A549 (cell line): ENCODE measurements around the gene ERGIC1. TPM values are rescaled to one million over a fixed set of nuclear protein-coding genes. Genes with fewer than 3 reads are reported as not detected.

Experiments
- ATAC-seq, 2 experiments: fragments of 200-7000 bp in 1 of 2; fragments of >200 bp in 1 of 2; cut with Nextera tagmentation in 1 of 2; cut with Tn5 transposase in 1 of 2; 3 replicates each; pipeline versions ENCODE4 v1.8.0 to v1.9.1; 2018 to 2020; ENCODE audit warnings: mild to moderate bottlenecking in 1 of 2, moderate library complexity in 1 of 2
- CTCF ChIA-PET: fragments of 300-600 bp; sonication (Branson Sonifier 250); formaldehyde crosslinking; extraction: SDS; loops from one replicate; lab custom pipeline; 2021; ENCODE audit warnings: antibody characterized with exemption, inconsistent platforms; lab: Yijun Ruan, JAX
- POLR2A ChIA-PET: fragments of 350-600 bp; formaldehyde crosslinking; extraction: SDS; loops from one replicate; lab custom pipeline; 2021; ENCODE audit warnings: antibody characterized with exemption, inconsistent platforms; lab: Yijun Ruan, JAX
- DNase-seq, 2 experiments: peaks; one replicate each; pipeline versions ENCODE4 v3.0.0 to v3.0.0-alpha.2; 2011 to 2016; ENCODE audit warnings: low read depth in 1 of 2, low spot score in 1 of 2
- FAIRE-seq: peaks from 2 replicates; lab custom pipeline; 2011; peaks lifted over from hg19 to GRCh38; lab: Jason Lieb, UNC
- H3K27ac ChIP-seq, 2 experiments: fragments of >200 bp; sonication (Bioruptor Twin); formaldehyde crosslinking; 3 replicates each; pipeline ENCODE4 v1.5.1; 2016 to 2017
- H3K4me1 ChIP-seq: fragments of >200 bp; sonication (Bioruptor Twin); formaldehyde crosslinking; 3 replicates; pipeline ENCODE4 v1.6.1; 2016
- H3K4me2 ChIP-seq: fragments of >200 bp; sonication (Bioruptor Twin); formaldehyde crosslinking; 3 replicates; pipeline ENCODE4 v1.6.1; 2016
- H3K4me3 ChIP-seq: fragments of >200 bp; sonication (Bioruptor Twin); formaldehyde crosslinking; 3 replicates; pipeline ENCODE4 v1.5.1; 2016
- H3K9me3 ChIP-seq: fragments of >200 bp; sonication (Bioruptor Twin); formaldehyde crosslinking; 3 replicates; pipeline ENCODE4 v1.6.1; 2016
- CBX8 ChIP-seq: fragments of 200-600 bp; sonication (generic); IDR thresholded peaks from 2 replicates; pipeline ENCODE4 v1.6.1; 2016
- CEBPB ChIP-seq, 2 experiments: fragments of >200 bp in 1 of 2; sonication (Bioruptor Twin) in 1 of 2; formaldehyde crosslinking in 1 of 2; IDR thresholded peaks; 2 replicates each; pipeline ENCODE4 v1.6.1; 2012 to 2016
- CHD2 ChIP-seq: fragments of 150-350 bp; IDR thresholded peaks from 2 replicates; pipeline ENCODE4 v1.6.1; 2014; ENCODE audit warnings: low read length; ENCODE audit not compliant: partially characterized antibody
- EHF ChIP-seq: fragments of 250-450 bp; sonication (Bioruptor Pico); IDR thresholded peaks from 2 replicates; pipeline ENCODE4 v1.5.0; 2020; ENCODE audit warnings: mild to moderate bottlenecking
- EP300 ChIP-seq, 2 experiments: fragments of >200 bp; sonication (Bioruptor Twin); formaldehyde crosslinking; IDR thresholded peaks; 2 replicates in 1 of 2; 3 replicates in 1 of 2; pipeline ENCODE4 v1.6.1; 2016 to 2017
- FOSB ChIP-seq: fragments of 250-450 bp; sonication (Bioruptor Pico); IDR thresholded peaks from 2 replicates; pipeline ENCODE4 v1.5.0; 2020; ENCODE audit warnings: mild to moderate bottlenecking, moderate library complexity
- FOSL2 ChIP-seq, 2 experiments: fragments of 450-650 bp in 1 of 2; fragments of >200 bp in 1 of 2; sonication (Bioruptor Twin) in 1 of 2; formaldehyde crosslinking; IDR thresholded peaks; 2 replicates each; pipeline versions ENCODE4 v1.5.0 to v1.6.1; 2016 to 2020; ENCODE audit warnings: mild to moderate bottlenecking in 1 of 2, moderate library complexity in 1 of 2
- FOXS1 ChIP-seq: fragments of 250-450 bp; sonication (Bioruptor Pico); IDR thresholded peaks from 2 replicates; pipeline ENCODE4 v1.5.0; 2020; ENCODE audit warnings: mild to moderate bottlenecking, moderate library complexity
- GATA3 ChIP-seq: IDR thresholded peaks from 2 replicates; pipeline ENCODE4 v1.6.1; 2012; ENCODE audit warnings: borderline replicate concordance
- HDAC2 ChIP-seq: fragments of 200-600 bp; sonication (generic); IDR thresholded peaks from 2 replicates; pipeline ENCODE4 v1.6.1; 2016
- HEYL ChIP-seq: fragments of 250-450 bp; sonication (Bioruptor Pico); IDR thresholded peaks from 2 replicates; pipeline ENCODE4 v1.8.0; 2021; ENCODE audit warnings: mild to moderate bottlenecking, moderate library complexity
- HOXA7 ChIP-seq: fragments of 250-450 bp; sonication (Bioruptor Pico); IDR thresholded peaks from 2 replicates; pipeline ENCODE4 v1.5.0; 2020; ENCODE audit warnings: mild to moderate bottlenecking, moderate library complexity
- JUN ChIP-seq, 2 experiments: fragments of >200 bp; sonication (Bioruptor Twin); formaldehyde crosslinking; IDR thresholded peaks; 2 replicates in 1 of 2; 3 replicates in 1 of 2; pipeline ENCODE4 v1.6.1; 2016 to 2017
- JUNB ChIP-seq: fragments of >200 bp; sonication (Bioruptor Twin); formaldehyde crosslinking; IDR thresholded peaks from 2 replicates; pipeline ENCODE4 v1.6.1; 2016
- KDM1A ChIP-seq: fragments of 200-600 bp; sonication (generic); IDR thresholded peaks from 2 replicates; pipeline ENCODE4 v1.6.1; 2016; ENCODE audit warnings: low read depth, mild to moderate bottlenecking
- MAFK ChIP-seq: fragments of 450-650 bp; IDR thresholded peaks from 2 replicates; pipeline ENCODE4 v1.6.1; 2014; ENCODE audit not compliant: partially characterized antibody
- MYC ChIP-seq: IDR thresholded peaks from 2 replicates; pipeline ENCODE4 v1.6.1; 2012; ENCODE audit warnings: mild to moderate bottlenecking, inconsistent platforms, low read length, improper control_type of control experiment, borderline replicate concordance
- NFE2L2 ChIP-seq: fragments of 150-350 bp; conservative IDR thresholded peaks from 2 replicates; pipeline ENCODE4 v1.6.1; 2014; ENCODE audit warnings: low read length
- NPAS2 ChIP-seq: fragments of 250-450 bp; sonication (Bioruptor Pico); IDR thresholded peaks from 2 replicates; pipeline ENCODE4 v1.8.0; 2022; ENCODE audit warnings: mild to moderate bottlenecking, moderate library complexity, borderline replicate concordance
- NR3C1 ChIP-seq: fragments of >200 bp; sonication (Bioruptor Twin); formaldehyde crosslinking; IDR thresholded peaks from 3 replicates; pipeline ENCODE4 v1.6.1; 2017
- POLR2A ChIP-seq: IDR thresholded peaks from 2 replicates; pipeline ENCODE4 v1.6.1; 2012; ENCODE audit warnings: mild to moderate bottlenecking, low read length
- RAD21 ChIP-seq, 2 experiments: fragments of >200 bp in 1 of 2; sonication (Bioruptor Twin) in 1 of 2; formaldehyde crosslinking in 1 of 2; IDR thresholded peaks in 1 of 2; conservative IDR thresholded peaks in 1 of 2; 2 replicates in 1 of 2; 3 replicates in 1 of 2; pipeline ENCODE4 v1.6.1; 2012 to 2018; ENCODE audit warnings: inconsistent platforms in 1 of 2
- RARB ChIP-seq: fragments of 250-450 bp; sonication (Bioruptor Pico); IDR thresholded peaks from 2 replicates; pipeline ENCODE4 v1.8.0; 2021; ENCODE audit warnings: mild to moderate bottlenecking, moderate library complexity
- RFX5 ChIP-seq: fragments of 450-650 bp; IDR thresholded peaks from 2 replicates; pipeline ENCODE4 v1.7.1; 2014; ENCODE audit warnings: antibody characterized with exemption, mild to moderate bottlenecking, moderate library complexity
- RNF2 ChIP-seq: fragments of 200-600 bp; sonication (generic); IDR thresholded peaks from 2 replicates; pipeline ENCODE4 v1.6.1; 2016; ENCODE audit warnings: low read depth, mild to moderate bottlenecking, antibody characterized with exemption, moderate library complexity, borderline replicate concordance
- SMC3 ChIP-seq: fragments of >200 bp; sonication (Bioruptor Twin); formaldehyde crosslinking; IDR thresholded peaks from 3 replicates; pipeline ENCODE4 v1.6.1; 2018; ENCODE audit warnings: inconsistent platforms
- TFCP2L1 ChIP-seq: fragments of 250-450 bp; sonication (Bioruptor Pico); IDR thresholded peaks from 2 replicates; pipeline ENCODE4 v1.5.0; 2021; ENCODE audit warnings: mild to moderate bottlenecking
- TP53 ChIP-seq: fragments of 250-450 bp; sonication (Bioruptor Pico); IDR thresholded peaks from 2 replicates; pipeline ENCODE4 v1.5.0; 2021; ENCODE audit warnings: mild to moderate bottlenecking, moderate library complexity
- ZNF302 ChIP-seq: fragments of 250-450 bp; sonication (Bioruptor Pico); IDR thresholded peaks from 2 replicates; pipeline ENCODE4 v1.9.0; 2021; ENCODE audit warnings: inconsistent platforms, mild to moderate bottlenecking, moderate library complexity
- ZSCAN20 ChIP-seq: fragments of 250-450 bp; sonication (Bioruptor Pico); IDR thresholded peaks from 2 replicates; pipeline ENCODE4 v1.8.0; 2022; ENCODE audit warnings: mild to moderate bottlenecking, moderate library complexity
- WGBS: methylation state at CpG from one replicate; pipeline ENCODE4 v1.1.6; 2017; ENCODE audit errors: missing lambda C conversion rate; 5-methylcytosine and 5-hydroxymethylcytosine counted together
- polyA plus RNA-seq, 4 experiments: library from polyadenylated mRNA; depleted of rRNA in 3 of 4; stranded (reverse); fragments of >200 nt; fragmentation: RNase III in 1 of 4; extraction: RNeasy Plus Mini Kit Qiagen cat#74134 plus additional on column Dnase treatment in 1 of 4; gene quantifications; 2 replicates in 3 of 4; 3 replicates in 1 of 4; pipeline ENCODE4 v1.2.3, GENCODE V29; 2011 to 2017
- TF ChIP-seq, protein P1 (sequence below): fragments of >200 bp; sonication (Bioruptor Twin); formaldehyde crosslinking; IDR thresholded peaks from 3 replicates; pipeline ENCODE4 v1.5.1; 2016
- TF ChIP-seq, protein P2 (sequence below): fragments of >200 bp; sonication (Bioruptor Twin); formaldehyde crosslinking; IDR thresholded peaks from 2 replicates; pipeline ENCODE4 v1.6.1; 2016
- TF ChIP-seq, protein P3 (sequence below): fragments of 250-450 bp; sonication (Bioruptor Pico); IDR thresholded peaks from 2 replicates; pipeline ENCODE4 v1.5.0; 2020; ENCODE audit warnings: low read depth, mild to moderate bottlenecking, moderate library complexity
- TF ChIP-seq, protein P4 (sequence below): fragments of 200-600 bp; sonication (generic); IDR thresholded peaks from 2 replicates; pipeline ENCODE4 v1.6.1; 2016; ENCODE audit warnings: antibody characterized with exemption, mild to moderate bottlenecking, moderate library complexity
- TF ChIP-seq, protein P5 (sequence below): fragments of >200 bp; sonication (Bioruptor Twin); formaldehyde crosslinking; IDR thresholded peaks from 3 replicates; pipeline ENCODE4 v1.6.1; 2016

The ERGIC1 gene
- polyA plus RNA-seq, 2 of the 4 experiments (the other 2 are of a cell fraction), result 176 to 304 TPM

DNA sequence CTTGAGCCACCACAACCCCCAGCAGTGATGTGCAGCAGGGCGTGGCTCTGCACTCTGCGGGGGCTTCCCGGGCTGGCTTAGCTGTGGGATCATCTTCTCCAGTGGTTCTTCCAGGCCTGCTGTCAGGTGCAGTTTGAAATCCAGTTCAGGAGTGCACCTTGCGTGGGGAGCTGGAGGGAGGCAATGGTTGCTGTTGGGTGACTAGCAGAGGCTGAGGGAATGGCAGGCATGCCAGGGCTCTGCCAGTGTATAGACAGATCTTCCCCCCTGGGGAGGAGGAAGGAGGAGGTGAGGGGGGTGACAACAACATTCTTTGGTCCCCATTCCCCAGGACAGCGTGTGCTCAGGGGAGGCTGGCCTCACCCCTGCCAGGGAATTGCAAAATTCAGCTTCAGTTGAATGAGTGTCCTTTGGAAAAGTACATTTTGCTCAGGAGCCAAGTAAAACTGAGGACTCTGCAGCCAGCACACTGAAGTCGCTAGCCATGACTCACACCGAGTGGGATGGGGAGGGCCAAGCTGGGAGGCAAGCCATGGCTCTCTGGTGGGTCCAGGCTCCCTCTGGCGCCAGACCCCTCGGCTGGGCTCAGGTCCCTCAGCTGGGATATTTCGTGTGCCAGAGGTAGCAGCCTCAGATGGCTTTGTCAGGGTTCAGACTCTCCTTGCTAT is 35.0 kb downstream of the ERGIC1 start:
- POLR2A ChIA-PET, result interaction anchor here (0.6 to 6.1 kb wide), 9 partner anchors 10 to 154 kb away, joined by 3 to 61 read pairs (median 5); partner anchors contain the start of gene DUSP1
- H3K9me3 ChIP-seq, result no peaks in the 10 kb centered on the region
- under 1% methylated on average over 10 of the region's 10 CpGs for WGBS
- peak; percentile 79 to 80 for ATAC-seq
- H3K4me3 ChIP-seq, result 0 out of 3 replicates have a peak overlapping the region, but pooled peaks have one; percentile 18
- DNase-seq, result peak; percentile 83 to 93
- peak overlapping the region; percentile 96 to 99 for H3K27ac ChIP-seq
- CTCF ChIA-PET, result interaction anchor here (0.7 to 3.2 kb wide), 26 partner anchors 10 to 162 kb away, joined by 3 to 25 read pairs (median 4); partner anchors contain the start of gene DUSP1
- FAIRE-seq, result peak; percentile 7
- peaks cover 95% of the 10 kb centered on the region for H3K4me1 ChIP-seq
- H3K4me2 ChIP-seq, result peak overlapping the region; percentile 88
- TF ChIP-seq MAFK (no peak), EHF (no peak), POLR2A (no peak), JUNB (peak; percentile 79), EP300 (IDR thresholded peaks at IDR 0.05) (peak; percentile 91 to 95; a peak in 4 of 5 replicates), HOXA7 (CRISPR knock-in tag) (no peak; the same call in none of the 2 replicates), FOSL2 (IDR thresholded peaks at IDR 0.05) (peak; percentile 84), FOSL2 (CRISPR knock-in tag; IDR thresholded peaks at IDR 0.05) (peak; percentile 93), FOSB (CRISPR knock-in tag) (no peak), JUN (IDR thresholded peaks at IDR 0.05) (peak; percentile 76 to 95; a peak in 4 of 5 replicates), FOXS1 (CRISPR knock-in tag) (0 out of 2 replicates have a peak, but pooled peaks have one; percentile 17), TP53 (CRISPR knock-in tag) (no peak), RFX5 (no peak), CHD2 (no peak), TFCP2L1 (CRISPR knock-in tag) (no peak; the same call in 1 of the 2 replicates), RAD21 (conservative IDR thresholded peaks at IDR 0.05 in 1 of 2, IDR thresholded peaks at IDR 0.05 in 1 of 2) (peak; percentile 55 to 70), KDM1A (no peak), HDAC2 (no peak), MYC (no peak), CEBPB (IDR thresholded peaks at IDR 0.05) (peak; percentile 93 to 98), ZSCAN20 (no peak), RNF2 (no peak), GATA3 (peak; percentile 93), NR3C1 (peak; percentile 96; the same call in 1 of the 3 replicates), CBX8 (no peak), ZNF302 (CRISPR knock-in tag) (no peak), NFE2L2 (no peak), HEYL (no peak), NPAS2 (CRISPR knock-in tag) (no peak), RARB (CRISPR knock-in tag) (no peak), SMC3 (peak; percentile 73)
- TF ChIP-seq, protein P1, sequence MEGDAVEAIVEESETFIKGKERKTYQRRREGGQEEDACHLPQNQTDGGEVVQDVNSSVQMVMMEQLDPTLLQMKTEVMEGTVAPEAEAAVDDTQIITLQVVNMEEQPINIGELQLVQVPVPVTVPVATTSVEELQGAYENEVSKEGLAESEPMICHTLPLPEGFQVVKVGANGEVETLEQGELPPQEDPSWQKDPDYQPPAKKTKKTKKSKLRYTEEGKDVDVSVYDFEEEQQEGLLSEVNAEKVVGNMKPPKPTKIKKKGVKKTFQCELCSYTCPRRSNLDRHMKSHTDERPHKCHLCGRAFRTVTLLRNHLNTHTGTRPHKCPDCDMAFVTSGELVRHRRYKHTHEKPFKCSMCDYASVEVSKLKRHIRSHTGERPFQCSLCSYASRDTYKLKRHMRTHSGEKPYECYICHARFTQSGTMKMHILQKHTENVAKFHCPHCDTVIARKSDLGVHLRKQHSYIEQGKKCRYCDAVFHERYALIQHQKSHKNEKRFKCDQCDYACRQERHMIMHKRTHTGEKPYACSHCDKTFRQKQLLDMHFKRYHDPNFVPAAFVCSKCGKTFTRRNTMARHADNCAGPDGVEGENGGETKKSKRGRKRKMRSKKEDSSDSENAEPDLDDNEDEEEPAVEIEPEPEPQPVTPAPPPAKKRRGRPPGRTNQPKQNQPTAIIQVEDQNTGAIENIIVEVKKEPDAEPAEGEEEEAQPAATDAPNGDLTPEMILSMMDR, result no peak; the same call in 2 of the 3 replicates
- TF ChIP-seq, protein P2, sequence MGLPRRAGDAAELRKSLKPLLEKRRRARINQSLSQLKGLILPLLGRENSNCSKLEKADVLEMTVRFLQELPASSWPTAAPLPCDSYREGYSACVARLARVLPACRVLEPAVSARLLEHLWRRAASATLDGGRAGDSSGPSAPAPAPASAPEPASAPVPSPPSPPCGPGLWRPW, result peak; percentile 76; the same call in 1 of the 2 replicates
- TF ChIP-seq, protein P3, sequence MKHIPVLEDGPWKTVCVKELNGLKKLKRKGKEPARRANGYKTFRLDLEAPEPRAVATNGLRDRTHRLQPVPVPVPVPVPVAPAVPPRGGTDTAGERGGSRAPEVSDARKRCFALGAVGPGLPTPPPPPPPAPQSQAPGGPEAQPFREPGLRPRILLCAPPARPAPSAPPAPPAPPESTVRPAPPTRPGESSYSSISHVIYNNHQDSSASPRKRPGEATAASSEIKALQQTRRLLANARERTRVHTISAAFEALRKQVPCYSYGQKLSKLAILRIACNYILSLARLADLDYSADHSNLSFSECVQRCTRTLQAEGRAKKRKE, result no peak
- TF ChIP-seq, protein P4, sequence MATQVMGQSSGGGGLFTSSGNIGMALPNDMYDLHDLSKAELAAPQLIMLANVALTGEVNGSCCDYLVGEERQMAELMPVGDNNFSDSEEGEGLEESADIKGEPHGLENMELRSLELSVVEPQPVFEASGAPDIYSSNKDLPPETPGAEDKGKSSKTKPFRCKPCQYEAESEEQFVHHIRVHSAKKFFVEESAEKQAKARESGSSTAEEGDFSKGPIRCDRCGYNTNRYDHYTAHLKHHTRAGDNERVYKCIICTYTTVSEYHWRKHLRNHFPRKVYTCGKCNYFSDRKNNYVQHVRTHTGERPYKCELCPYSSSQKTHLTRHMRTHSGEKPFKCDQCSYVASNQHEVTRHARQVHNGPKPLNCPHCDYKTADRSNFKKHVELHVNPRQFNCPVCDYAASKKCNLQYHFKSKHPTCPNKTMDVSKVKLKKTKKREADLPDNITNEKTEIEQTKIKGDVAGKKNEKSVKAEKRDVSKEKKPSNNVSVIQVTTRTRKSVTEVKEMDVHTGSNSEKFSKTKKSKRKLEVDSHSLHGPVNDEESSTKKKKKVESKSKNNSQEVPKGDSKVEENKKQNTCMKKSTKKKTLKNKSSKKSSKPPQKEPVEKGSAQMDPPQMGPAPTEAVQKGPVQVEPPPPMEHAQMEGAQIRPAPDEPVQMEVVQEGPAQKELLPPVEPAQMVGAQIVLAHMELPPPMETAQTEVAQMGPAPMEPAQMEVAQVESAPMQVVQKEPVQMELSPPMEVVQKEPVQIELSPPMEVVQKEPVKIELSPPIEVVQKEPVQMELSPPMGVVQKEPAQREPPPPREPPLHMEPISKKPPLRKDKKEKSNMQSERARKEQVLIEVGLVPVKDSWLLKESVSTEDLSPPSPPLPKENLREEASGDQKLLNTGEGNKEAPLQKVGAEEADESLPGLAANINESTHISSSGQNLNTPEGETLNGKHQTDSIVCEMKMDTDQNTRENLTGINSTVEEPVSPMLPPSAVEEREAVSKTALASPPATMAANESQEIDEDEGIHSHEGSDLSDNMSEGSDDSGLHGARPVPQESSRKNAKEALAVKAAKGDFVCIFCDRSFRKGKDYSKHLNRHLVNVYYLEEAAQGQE, result no peak
- TF ChIP-seq, protein P5, sequence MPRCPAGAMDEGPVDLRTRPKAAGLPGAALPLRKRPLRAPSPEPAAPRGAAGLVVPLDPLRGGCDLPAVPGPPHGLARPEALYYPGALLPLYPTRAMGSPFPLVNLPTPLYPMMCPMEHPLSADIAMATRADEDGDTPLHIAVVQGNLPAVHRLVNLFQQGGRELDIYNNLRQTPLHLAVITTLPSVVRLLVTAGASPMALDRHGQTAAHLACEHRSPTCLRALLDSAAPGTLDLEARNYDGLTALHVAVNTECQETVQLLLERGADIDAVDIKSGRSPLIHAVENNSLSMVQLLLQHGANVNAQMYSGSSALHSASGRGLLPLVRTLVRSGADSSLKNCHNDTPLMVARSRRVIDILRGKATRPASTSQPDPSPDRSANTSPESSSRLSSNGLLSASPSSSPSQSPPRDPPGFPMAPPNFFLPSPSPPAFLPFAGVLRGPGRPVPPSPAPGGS, result no peak; the same call in 1 of the 3 replicates
